Stimulated activated CD4-positive, alpha-beta T cell treated with anti-CD3 and anti-CD28 coated beads, Interleukin-15, amount 100 ng/mL, for 1 hour (primary cell): ENCODE measurements around the gene ATP5F1A.
"Not testable (repeated sequence)": the region's sequence is repeated elsewhere in the genome, so short reads cannot be mapped to it uniquely, and the experiment has no call there.

ENCODE experiments used
- DNase-seq, 2 donors: peaks; one replicate each; pipeline ENCODE4 v3.0.0-alpha.2; 2020; ENCODE audit warnings: low read depth in 1 of 2, low spot score in 1 of 2

ATP5F1A gene

DNA sequence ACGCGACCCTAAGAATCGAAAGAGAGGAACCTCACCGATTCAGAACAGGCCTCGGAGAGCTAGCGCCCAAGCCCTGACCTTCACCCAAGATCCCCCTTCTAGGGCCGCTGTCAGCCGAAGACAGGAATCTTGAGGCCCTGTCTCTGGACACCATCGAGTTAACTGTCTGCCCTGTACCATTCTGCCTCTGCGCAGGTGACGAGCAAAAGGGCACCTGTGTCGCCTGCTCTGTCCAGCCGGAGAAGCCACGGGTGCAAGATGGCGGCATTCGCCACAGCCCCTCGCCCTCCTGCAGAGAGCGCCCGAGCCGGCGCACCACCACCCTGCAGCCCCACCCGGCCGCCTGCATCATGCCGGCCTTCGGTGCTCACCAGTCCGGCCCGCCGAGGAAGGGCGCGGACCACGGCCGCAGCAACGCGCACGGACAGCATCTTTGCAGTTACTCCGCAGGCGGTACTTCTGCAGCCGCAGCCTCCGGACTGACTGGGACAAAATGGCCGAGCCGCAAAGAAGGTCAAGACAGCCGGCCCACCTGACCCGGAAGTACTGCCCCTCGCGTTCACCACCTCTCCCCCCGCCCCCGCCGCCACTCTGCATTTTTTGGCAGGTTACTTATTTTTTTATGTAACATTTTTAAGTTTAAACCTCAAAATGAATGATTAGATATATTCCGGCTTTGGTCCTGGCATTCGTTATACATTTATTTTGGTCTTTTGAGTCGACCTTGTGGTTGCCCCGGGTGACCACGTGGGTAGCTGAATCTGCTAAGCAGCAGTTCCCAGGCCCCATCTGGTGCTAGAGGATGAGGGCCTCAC lies at the start of gene ATP5F1A:
TSS of gene ATP5F1A (minus strand) at position 496 of the 815 bp plus-strand sequence. CDS start at position 431, 65 bp downstream.
- peak; percentile 61 to 79 for DNase-seq

DNA sequence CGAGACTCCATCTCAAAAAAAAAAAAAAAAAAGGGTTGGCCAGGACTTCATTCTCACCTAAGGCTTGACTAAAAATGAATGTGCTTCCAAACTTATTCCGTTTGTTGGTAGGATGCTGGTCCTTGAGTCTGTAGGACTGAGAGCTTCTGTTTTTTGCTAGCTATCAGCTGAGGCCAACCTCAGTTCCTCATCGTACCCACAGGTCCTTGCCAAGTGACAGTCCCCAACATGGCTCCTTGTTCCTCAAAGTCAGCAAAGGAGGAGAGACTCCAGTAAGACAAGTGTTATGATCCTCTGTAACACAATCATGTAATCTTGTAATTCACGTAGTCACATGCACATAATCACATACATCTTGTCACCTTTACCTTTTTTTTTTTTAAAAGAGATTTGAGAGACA lies 43.1 kb upstream of the ATP5F1A start:
- no peak for DNase-seq

DNA sequence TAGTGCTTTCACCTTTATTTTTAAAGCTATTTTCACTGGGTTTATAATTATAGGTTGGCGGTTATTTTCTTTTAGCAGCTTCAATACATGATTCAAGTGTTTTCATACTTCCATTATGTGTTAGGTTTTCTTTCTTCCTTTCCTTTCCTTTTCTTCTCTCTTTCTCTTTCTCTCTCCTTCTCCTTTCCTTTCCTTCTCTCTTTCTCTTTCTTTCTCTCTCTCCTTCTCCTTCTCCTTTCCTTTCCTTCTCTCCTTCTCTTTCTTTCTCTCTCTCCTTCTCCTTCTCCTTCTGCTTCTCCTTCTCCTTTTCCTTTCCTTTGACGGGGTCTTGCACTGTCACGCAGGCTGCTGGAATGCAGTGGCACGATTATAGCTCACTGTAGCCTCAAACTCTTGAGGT lies 42.1 kb upstream of the ATP5F1A start:
- DNase-seq, result no peak

DNA sequence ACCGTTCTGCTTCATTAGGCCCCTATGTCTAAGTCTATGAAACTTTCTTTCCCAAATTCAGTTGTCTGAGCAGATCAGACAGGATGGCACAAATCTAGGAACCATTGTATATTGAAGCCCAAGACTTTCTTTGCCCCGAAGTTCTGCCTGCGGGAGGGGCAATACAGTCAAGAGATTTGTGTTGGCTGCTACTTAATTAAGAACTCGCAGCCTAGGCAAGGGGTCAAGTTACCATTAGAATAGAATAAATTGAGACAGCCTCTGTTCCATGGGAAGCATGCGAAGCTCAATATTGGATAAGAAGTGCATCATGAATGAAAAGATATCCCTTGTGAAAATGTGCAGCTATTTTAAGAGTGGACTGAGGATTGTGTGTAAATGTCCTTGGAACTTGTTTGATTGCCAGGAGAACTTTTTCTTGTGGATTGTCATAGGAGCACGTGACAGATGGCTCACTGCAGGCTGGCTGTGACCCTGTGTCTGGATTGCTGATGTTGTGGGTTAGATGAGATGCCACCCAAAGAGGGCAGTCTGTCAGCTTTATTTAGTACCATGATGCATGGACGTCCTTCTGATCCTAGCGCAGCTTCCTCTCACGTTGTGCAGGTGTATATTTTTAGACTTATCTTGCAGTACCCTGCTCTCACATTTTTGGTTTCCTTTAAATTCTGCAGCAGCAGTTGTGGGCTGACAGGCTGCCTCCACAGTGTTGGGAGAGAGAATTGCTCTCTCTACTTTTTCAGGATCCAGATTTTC lies 37.0 kb upstream of the ATP5F1A start:
- DNase-seq, result no peak

DNA sequence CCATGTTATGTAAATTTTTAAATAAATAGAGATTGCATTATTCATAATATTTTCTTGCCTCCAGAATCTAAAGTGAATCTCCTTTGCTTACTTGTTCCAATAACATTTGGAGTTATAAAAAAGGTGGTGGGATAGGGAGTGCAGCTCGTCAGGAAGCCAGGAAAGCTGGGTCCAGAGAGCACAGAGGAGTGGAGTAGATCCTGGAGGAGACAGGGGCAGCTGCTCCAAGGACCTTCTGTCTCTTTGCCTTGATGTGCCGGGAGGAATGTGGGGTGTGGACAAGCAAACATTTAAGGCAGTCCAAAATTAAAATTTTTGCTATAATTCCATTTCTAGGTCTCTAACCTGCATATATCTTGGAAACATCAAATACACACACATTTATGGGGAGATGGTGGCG lies 35.4 kb upstream of the ATP5F1A start:
- no peak for DNase-seq

DNA sequence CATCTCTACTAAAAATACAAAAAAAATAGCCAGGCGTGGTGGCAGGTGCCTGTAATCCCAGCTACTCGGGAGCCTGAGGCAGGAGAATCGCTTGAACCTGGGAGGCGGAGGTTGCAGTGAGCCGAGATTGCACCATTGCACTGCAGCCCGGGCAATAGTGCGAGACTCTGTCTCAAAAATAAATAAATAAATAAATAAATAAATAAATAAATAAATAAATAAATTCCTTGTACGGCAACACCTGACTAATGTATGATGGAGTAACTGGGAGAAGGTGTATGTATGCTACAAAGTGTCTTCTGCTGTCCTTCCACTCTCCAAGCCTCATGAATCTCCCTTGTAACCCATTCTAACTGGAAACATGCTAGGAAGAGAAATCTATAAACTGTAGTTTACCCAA lies 32.5 kb upstream of the ATP5F1A start:
- not testable (repeated sequence) for DNase-seq

DNA sequence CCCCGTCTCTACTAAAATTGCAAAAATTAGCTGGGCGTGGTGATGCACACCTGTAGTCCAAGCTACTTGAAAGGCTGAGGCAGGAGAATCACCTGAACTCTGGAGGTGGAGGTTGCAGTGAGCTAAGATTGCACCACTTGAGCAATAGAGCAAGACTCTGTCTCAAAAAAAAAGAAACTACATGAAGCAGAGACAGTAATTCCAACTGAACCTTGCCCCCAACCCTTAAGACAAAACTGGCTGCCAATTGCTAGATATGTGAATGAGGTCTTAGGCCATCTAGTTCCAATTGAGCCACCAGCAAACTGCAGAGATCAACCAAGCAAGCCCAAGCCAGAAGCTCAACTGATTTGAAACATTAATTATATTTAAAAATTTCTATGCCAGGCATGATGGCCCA lies 32.0 kb upstream of the ATP5F1A start:
- no peak for DNase-seq

DNA sequence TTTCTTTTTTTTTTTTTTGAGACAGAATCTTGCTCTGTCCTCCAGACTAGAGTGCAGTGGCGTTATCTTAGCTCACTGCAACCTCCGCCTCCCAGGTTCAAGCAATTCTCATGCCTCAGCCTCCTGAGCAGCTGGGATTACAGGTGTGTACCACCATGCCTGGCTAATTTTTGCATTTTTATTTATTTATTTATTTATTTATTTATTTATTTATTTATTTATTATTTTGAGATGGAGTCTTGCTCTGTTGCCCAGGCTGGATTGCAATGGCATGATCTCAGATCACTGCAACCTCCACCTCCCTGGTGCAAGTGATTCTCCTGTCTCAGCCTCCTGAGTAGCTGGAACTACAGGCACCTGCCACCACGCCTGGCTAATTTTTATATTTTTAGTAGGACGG lies 28.5 kb upstream of the ATP5F1A start:
- DNase-seq, result not testable (repeated sequence)

DNA sequence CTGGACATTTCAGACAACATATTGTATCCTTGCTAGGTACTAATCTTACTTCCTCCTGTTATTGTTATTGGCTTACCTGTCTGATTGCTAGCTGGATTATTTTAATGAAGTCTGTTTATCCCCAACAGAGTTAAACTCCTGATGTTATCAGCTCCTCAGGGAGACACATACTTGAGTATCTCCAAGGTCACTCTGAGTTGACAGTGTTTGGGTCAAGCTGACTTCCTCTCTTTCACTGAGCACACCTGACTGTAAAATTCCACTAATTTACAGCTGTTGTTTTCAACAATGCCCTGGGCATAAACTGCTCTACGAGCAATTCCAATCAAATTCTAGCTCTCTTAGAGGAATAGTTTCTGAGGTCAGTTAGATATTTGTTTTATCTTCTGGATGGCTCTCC lies 15.7 kb upstream of the ATP5F1A start:
- no peak for DNase-seq

DNA sequence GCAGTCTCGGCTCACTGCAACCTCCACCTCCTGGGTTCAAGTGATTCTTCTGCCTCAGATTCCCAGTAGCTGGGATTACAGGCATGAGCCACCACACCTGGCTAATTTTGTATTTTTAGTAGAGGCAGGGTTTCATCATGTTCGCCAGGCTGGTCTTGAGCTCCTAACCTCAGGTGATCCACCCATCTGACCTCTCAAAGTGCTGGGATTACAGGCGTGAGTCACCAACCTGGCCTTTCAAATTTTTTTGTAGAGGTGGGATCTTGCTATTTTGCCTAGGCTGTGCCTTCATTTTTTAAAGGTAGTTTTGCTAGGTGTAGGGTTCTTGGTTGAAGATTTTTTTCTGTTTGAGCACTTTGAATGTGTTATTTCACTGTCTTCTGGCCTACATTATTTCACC lies 12.3 kb upstream of the ATP5F1A start:
- no peak for DNase-seq

DNA sequence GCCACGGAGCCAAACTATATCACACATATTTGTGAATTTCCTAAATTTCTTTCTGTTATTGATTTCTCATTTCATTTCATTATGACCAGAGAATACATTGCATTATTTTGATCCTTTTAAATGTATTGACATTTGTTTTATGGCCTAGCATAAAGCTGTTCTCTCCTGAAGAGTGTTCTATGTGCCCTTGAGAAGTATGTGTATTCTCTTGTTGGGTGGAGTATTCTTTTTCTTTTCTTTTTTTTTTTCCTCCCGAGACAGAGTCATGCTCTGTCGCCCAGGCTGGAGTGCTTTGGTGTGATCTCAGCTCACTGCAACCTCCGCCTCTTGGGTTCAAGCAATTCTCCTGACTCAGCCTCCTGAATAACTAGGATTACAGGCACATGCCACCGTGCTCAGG lies 11.3 kb upstream of the ATP5F1A start:
- no peak for DNase-seq

DNA sequence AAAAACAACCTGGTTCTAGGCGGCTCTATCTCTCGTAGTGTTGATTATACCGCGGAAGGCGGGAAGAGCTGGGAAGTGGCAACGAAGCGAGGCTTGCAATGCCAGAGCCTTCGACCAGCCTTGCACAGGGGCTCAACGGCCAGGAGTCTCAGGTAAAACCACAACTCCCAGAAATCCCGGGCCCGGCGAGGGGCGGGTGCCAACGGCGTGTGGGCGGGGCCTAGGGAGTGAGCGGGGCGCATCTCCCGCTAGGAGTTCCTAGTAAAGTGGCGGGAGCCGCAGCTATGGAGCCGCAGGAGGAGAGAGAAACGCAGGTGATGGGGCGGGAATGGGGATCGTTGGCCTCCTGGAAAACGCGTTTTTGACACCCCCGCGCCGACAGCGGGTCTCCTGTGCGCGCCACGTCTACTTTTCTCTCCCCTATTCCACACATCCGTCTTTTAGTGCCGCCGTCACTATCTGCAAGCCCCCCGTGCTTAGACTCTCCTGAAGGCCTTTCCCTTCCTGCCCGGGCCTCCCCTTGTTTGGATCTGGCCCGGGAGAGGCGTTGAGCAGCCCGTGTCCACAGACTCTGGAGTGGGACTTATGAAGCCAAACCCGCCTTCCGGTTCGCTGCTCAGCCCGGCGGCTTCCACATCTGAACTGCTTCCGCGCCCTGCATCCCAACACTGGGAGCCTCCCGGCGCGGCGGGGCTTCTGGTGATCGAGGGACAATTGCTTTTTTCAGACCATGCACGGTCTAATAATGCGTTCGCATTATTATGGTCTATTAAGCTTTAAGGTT lies 6.2 kb upstream of the ATP5F1A start, which contains the start of gene HAUS1:
TSS of gene HAUS1 (plus strand) at position 258 of the 784 bp plus-strand sequence. CDS start at position 285, 27 bp downstream.
- DNase-seq, result peak; percentile 67 to 81

DNA sequence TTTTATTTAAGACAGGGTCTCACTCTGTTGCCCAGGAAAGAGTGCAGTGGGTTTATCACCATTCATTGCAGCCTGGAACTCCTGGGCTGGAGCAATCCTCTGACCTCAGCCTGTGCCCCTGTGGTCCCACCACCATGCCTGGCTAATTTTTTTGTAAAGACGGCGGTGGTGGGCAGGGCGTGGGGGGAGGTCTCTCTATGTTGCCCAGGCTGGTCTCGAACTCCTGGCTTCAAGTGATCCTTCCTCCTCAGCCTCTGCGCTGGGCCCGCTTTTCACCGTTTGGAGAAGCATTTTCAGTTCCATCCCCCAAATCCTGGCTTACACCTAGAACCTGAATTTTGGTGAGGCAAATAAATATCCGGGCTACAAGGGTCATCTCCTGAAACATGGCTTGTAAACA lies 1.4 kb upstream of the ATP5F1A start:
- no peak for DNase-seq

DNA sequence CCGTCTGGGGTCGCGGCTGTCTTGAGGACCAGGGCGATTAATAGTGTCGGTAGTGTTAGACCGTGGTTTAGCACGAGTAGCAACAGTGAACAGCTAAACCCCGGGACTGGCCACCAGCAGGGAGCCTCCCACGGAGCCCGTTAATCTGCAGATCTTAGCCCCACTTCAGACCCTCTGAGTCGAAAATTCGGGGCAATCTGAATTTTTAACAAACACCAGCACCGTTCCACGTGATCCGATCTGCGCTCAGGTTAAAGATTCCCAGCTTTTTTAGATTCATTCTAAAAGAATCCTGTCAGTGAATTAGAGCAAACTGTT lies 479 bp upstream of the ATP5F1A start:
- no peak for DNase-seq

DNA sequence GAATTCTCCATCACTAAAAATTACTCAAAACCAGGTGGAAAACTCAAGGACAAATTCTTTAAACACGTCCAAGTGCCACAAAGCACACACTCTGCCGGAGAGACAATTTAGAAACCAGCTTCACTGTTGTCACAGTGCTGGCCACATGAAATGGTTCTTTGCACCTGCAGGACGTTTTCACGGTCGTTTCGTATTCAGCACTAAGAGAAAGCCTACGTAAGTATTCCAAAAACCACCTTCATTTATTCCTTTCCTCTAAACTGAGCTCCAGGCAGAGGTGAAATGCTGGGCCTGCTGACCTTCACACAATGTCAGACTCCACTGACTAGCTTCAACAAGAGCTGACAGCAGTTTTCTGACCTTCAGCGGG lies 680 bp downstream of the ATP5F1A start:
- DNase-seq, result no peak

DNA sequence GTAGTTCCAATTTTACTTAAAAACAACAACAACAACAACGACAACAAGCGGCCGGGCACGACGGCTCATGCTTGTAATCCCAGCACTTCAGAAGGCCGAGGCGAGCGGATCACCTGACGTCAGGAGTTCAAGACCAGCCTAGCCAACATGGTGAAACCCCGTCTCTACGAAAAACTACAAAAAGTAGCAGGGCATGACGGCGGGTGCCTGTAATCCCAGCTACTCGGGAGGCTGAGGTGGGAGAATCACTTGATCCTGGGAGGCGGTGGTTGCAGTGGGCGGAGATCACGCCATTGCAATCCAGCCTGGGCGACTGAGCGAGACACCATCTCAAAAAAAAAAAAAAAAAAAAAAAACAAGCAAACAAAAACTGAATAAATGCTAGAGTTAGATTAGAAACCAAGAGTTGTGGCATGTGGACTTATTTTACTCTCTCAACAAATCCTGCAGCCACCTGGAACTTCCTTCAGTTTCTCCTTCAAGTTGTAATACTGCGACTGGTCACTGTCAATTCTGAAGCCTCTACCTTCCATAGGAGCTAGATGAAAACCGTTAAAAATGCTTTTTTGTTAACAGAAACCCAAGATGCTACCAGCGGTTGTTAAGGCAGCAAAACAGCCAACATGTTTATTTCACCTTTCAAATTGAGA lies 1.3 kb downstream of the ATP5F1A start:
- no peak for DNase-seq

DNA sequence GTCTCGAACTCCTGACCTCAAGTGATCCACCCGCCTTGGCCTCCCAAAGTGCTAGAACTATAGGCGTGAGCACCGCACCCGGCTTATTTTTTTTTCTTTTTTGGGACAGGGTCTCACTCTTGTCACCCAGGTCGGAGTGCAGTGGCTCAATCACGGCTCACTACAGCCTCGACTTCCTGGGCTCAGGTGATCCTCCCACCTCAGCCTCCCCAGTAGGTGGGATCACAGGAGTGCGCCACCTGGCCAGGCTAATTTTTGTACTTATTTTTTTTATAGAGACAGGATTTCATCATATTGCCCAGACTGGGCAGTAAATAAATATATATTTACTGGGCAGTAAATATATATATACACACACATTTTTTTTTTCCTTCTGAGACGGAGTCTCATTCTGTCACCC lies 2.6 kb downstream of the ATP5F1A start:
- no peak for DNase-seq

DNA sequence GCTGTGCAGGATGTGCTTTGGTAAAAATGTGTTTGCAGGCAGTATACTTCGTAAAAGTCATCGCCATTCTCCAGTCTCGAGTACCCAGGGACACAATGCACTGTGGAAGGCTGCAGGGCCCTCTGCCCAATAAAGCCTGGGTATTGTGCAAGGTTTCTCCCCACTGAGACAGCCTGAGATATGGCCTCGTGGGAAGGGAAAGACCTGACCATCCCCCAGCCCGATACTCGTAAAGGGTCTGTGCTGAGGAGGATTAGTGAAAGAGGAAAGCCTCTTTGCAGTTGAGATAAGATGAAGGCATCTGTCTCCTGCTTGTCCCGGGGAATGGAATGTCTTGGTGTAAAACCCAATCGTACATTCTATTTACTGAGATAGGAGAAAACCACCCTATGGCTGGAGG lies 9.6 kb downstream of the ATP5F1A start:
- DNase-seq, result not testable (repeated sequence)

DNA sequence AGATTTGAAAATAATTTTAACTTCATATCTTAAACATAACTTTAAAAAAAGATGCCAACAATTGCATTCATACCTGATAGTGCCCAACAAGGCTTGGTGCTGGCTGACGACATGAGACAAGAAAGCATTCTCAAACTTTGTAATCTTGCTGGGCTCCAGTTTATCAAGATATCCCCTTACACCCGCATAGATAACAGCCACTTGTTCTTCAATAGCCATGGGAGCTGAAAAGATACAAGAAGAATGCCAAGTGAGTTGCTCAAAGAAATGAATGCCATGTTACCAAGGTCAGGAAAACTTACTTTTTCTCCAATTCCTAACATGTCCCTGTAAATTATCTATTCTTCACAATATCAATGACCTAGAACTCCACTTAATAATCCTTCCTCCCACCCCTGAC lies 13.7 kb downstream of the ATP5F1A start:
- no peak for DNase-seq

DNA sequence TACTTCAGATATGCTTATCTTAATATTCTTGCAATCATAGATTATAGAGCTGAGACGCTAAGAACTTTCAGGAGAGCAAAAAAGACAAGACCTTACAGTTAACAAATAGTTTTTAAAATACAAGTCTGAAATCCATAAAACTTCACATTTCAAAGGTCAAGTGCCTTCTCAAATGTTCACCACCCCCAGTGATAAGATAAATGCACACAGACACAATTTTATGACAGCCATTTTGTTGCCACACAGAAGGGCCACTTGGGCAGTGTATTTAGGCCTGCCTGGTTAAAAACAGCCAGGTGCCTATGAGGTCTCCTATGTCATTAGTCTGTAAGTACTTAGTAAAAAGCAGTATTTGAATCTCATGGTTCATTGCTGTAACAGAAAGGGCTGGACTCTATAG lies 17.9 kb downstream of the ATP5F1A start:
- no peak for DNase-seq

DNA sequence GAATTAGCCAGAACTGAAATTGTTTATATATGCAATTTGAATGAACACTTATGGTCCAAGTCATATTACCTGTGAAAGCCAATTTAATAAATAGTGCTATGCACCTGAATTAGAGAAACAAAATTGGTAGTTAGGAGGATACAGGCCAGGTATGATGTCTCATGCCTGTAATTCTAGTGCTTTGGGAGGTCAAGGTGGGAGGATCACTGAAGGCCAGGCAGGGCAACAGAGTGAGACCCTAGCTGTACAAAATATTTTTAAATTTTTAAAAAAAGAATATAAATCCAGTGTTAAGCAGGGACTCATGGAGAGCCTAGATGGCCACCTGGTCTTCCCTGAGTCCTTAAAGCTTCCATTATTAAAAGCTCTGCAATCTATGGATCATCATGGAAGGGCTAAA lies 18.8 kb downstream of the ATP5F1A start:
- DNase-seq, result no peak
